GM23338 (cell line): ENCODE measurements around the gene TBC1D16.

Experiments
- EZH2 ChIP-seq: fragments of 200-600 bp; sonication (generic); IDR thresholded peaks from one replicate; pipeline ENCODE4 v1.8.0; 2017; ENCODE audit warnings: antibody characterized with exemption, mild to moderate bottlenecking, low read depth; ENCODE audit not compliant: unreplicated experiment
- EZH2phosphoT487 ChIP-seq: fragments of 200-600 bp; sonication (generic); IDR thresholded peaks from one replicate; pipeline ENCODE4 v1.8.1; 2018; ENCODE audit warnings: antibody characterized with exemption; ENCODE audit not compliant: unreplicated experiment
- ZNF114 ChIP-seq: fragments of 250-450 bp; sonication (Bioruptor Pico); IDR thresholded peaks from 2 replicates; pipeline ENCODE4 v1.5.0; 2020; ENCODE audit warnings: mild to moderate bottlenecking, moderate library complexity
- TF ChIP-seq, protein P1 (sequence below), 2 experiments: fragments of 200-600 bp in 1 of 2; sonication (generic) in 1 of 2; conservative IDR thresholded peaks; 2 replicates each; pipeline versions ENCODE4 v1.5.1 to v1.6.1; 2016 to 2017; ENCODE audit warnings: antibody characterized with exemption in 2 of 2, low read depth in 2 of 2, mild to moderate bottlenecking in 2 of 2, moderate library complexity in 1 of 2

DNA sequence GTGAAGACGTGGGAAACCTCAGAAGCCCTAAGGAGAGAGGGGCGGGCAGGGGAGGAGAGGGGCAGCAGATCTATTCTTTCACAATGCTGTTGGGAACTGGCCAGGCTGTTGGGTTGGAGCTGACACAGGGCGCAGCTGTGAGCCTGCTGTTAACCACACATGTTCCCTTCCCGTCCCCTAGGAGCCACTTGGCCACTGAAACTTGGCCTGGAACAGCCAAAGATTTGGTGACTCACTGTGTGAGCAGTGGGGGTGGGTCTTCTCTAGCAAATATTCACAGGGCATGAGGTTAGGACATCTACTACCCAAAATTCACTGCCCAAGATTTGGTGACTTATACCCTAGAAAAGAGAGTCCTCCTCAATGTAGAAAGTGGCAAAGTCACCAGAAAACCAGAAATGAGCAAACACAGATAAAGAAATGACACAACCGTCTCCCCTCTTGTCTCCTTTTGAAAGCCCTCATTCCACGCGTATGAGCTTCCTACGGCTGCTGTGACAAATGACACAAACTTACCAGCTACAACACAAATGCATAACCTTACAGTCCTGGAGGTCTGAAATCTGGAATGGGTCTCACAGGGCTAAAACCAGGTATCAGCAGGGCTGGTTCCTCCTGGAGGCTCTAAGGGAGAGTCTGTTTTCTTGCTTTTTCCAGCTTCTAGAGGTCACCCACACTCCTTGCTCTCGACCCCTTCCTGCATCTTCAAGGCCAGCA, 6.3 kb downstream of the TBC1D16 start:
- TF ChIP-seq, protein P1, sequence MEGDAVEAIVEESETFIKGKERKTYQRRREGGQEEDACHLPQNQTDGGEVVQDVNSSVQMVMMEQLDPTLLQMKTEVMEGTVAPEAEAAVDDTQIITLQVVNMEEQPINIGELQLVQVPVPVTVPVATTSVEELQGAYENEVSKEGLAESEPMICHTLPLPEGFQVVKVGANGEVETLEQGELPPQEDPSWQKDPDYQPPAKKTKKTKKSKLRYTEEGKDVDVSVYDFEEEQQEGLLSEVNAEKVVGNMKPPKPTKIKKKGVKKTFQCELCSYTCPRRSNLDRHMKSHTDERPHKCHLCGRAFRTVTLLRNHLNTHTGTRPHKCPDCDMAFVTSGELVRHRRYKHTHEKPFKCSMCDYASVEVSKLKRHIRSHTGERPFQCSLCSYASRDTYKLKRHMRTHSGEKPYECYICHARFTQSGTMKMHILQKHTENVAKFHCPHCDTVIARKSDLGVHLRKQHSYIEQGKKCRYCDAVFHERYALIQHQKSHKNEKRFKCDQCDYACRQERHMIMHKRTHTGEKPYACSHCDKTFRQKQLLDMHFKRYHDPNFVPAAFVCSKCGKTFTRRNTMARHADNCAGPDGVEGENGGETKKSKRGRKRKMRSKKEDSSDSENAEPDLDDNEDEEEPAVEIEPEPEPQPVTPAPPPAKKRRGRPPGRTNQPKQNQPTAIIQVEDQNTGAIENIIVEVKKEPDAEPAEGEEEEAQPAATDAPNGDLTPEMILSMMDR (conservative IDR thresholded peaks at IDR 0.05; ENCODE audit: low read depth in 2 of 2) = no peak
- TF ChIP-seq EZH2 (no peak), ZNF114 (no peak), EZH2phosphoT487 (no peak)
